T-helper 17 cell (primary cell): ENCODE results near the gene ACP7. TPM values are rescaled to one million over a fixed set of nuclear protein-coding genes. Genes with fewer than 3 reads are reported as not detected.

ENCODE experiments used
- ATAC-seq: fragments of 150-1000 bp; cut with Tn5 transposase; 2 replicates; pipeline ENCODE4 v1.10.0; 2021; ENCODE audit warnings: mild to moderate bottlenecking, moderate library complexity
- DNase-seq, 3 donors: peaks; one replicate each; pipeline versions ENCODE4 v3.0.0 to v3.0.0-alpha.2; 2020 to 2021
- H3K9me3 ChIP-seq: one replicate; pipeline ENCODE4 v1.7.0; 2013; ENCODE audit warnings: low read length, mild to moderate bottlenecking; ENCODE audit not compliant: control insufficient read depth, poor library complexity, severe bottlenecking
- H3K27ac Mint-ChIP-seq: one replicate; pipeline ENCODE4 v1.8.0; 2022; ENCODE audit warnings: mild to moderate bottlenecking, moderate library complexity, mixed read lengths
- H3K27me3 Mint-ChIP-seq: one replicate; pipeline ENCODE4 v1.8.0; 2022; ENCODE audit warnings: mixed read lengths
- H3K36me3 Mint-ChIP-seq: one replicate; pipeline ENCODE4 v1.8.0; 2022; ENCODE audit warnings: low read depth, mixed read lengths
- H3K4me1 Mint-ChIP-seq: one replicate; pipeline ENCODE4 v1.8.0; 2022; ENCODE audit warnings: mild to moderate bottlenecking, mixed read lengths
- H3K4me3 Mint-ChIP-seq: one replicate; pipeline ENCODE4 v1.8.0; 2022; ENCODE audit warnings: mild to moderate bottlenecking, moderate library complexity, mixed read lengths
- total RNA-seq, 4 donors: library from RNA in 2 of 4; stranded (reverse) in 2 of 4; gene quantifications; one replicate each; pipeline ENCODE4 v1.2.3 and lab custom pipeline; 2022 to 2026

ACP7 gene, protein sequence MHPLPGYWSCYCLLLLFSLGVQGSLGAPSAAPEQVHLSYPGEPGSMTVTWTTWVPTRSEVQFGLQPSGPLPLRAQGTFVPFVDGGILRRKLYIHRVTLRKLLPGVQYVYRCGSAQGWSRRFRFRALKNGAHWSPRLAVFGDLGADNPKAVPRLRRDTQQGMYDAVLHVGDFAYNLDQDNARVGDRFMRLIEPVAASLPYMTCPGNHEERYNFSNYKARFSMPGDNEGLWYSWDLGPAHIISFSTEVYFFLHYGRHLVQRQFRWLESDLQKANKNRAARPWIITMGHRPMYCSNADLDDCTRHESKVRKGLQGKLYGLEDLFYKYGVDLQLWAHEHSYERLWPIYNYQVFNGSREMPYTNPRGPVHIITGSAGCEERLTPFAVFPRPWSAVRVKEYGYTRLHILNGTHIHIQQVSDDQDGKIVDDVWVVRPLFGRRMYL
- not detected for total RNA-seq
- 0 to 0.38 reads per million in 2 donors for total RNA-seq (lab: John Stamatoyannopoulos, UW)

DNA sequence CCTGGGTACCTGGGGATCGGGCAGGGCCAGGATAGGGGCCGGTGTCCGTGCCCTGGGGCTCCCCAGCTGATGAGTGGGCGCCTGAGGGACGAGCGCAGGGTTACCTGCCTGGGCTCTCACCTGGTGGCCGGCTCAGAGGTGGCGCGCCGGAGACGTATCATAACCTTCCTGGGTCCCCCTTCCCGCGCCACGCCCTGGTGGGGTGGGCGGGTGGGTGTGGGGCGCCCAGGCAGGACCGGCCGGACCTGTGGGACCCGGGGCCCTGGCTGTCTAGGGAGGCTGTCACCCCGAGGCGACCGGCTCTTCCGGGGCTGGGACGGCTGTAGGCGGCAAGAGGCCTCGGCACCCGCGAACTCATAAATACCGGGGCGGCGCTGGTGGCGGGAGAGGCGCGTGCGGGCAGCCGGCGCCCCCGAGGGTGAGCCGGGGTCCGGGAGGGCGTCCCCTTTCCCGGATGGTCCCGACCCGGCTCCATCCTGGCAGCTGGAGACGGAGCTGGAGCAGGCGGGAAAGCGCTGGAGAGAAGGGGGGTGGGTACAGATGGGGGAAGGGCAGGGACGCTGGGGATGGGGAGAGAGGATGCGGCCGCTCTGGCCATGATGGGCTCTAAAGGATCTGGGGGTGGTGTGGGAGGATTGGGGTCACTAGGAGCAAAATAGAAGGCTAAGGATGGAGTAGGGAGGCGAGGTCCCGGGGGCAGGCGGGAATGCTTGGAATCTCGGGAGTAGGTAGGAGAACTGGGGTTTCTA is at the start of gene ACP7:
Gene ACP7 (plus strand): TSS at position 386 of the 749 bp plus-strand sequence. CDS start 902 bp downstream, outside the sequence.
- Mint-ChIP-seq H3K27me3 (peaks cover 44% of the 10 kb centered on the region), H3K4me1 (peaks cover 17% of the 10 kb centered on the region), H3K4me3 (peak within 1 kb of the TSS; percentile 89), H3K36me3 (no peaks in the 10 kb centered on the region), H3K27ac (peak within 1 kb of the TSS; percentile 59)
- peak in 2 of 3 donors; percentile 11 to 15 for DNase-seq
- ATAC-seq: peak; percentile 64
- no peaks in the 10 kb centered on the region for H3K9me3 ChIP-seq

DNA sequence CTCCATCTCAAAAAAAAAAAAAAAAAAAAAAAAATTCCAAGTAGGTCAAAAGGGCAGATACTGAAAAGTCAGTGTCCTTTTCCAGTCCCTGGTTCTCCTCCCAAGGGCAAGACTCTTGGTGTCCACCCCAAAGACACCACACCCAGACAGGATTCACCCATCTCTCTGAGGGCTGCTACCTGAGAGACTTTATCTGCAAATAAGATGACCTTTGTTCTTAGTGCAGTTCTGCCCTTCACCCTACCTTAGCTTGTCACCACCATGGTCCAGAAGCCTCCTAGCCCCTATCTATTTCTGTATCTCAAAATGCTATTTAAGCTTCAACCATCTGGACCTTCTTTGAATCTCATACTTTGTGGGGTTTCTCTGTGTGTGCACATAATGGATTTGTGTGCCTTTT is 47.6 kb upstream of the ACP7 start:
- Mint-ChIP-seq H3K36me3 (no peaks in the 10 kb centered on the region), H3K4me1 (peaks cover 3% of the 10 kb centered on the region), H3K4me3 (no peak overlapping the region), H3K27ac (no peak overlapping the region), H3K27me3 (peaks cover 15% of the 10 kb centered on the region)
- no peak for DNase-seq
- ATAC-seq: no peak
- no peaks in the 10 kb centered on the region for H3K9me3 ChIP-seq

DNA sequence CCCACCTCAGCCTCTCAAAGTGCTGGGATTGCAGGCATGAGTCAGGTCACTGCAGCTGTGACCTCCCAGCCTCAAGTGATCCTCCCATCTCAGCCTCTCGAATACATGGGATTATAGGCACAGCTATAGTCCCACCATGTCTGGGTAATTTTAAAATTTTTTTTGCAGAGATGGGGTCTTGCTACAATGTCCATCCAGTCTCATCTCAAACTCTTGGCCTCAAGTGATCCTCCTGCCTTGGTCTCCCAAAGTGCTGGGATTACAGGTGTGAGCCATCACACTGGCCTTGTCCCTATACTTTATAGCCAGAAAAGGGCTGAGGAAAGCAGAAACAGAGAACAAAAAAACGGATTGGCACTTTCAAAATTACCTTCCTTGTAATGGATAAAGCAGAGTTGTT is 47.0 kb upstream of the ACP7 start:
- no peaks in the 10 kb centered on the region for H3K9me3 ChIP-seq
- peaks cover 3% of the 10 kb centered on the region for H3K4me1 Mint-ChIP-seq
- H3K4me3 Mint-ChIP-seq: no peak overlapping the region
- ATAC-seq (no peak), DNase-seq (no peak)
- H3K36me3 Mint-ChIP-seq: no peaks in the 10 kb centered on the region
- H3K27me3 Mint-ChIP-seq: peaks cover 15% of the 10 kb centered on the region
- H3K27ac Mint-ChIP-seq: no peak overlapping the region

DNA sequence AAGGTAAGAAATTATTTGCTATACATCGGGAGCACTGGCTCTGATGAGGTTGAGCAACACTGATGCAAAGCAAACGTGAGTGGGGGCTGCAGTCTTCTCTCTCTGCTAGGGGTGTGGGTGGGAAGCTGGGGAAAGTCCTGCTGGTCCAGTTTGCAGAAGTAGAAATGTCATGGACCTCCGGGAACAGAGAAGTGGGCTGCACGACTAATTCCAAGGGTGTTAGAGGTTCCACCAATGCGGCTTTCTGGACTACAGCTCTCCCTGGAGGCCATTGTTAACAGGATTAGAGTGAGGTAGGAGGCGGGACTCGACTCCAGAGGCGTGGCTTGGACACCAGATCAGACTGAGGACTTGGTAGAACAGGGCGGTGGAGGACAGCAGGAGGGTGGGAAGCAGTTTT is 46.1 kb upstream of the ACP7 start:
- ATAC-seq (no peak), DNase-seq (no peak)
- Mint-ChIP-seq H3K4me1 (peaks cover 3% of the 10 kb centered on the region), H3K27ac (no peak overlapping the region), H3K4me3 (no peak overlapping the region), H3K27me3 (peaks cover 15% of the 10 kb centered on the region), H3K36me3 (no peaks in the 10 kb centered on the region)
- H3K9me3 ChIP-seq: no peaks in the 10 kb centered on the region

DNA sequence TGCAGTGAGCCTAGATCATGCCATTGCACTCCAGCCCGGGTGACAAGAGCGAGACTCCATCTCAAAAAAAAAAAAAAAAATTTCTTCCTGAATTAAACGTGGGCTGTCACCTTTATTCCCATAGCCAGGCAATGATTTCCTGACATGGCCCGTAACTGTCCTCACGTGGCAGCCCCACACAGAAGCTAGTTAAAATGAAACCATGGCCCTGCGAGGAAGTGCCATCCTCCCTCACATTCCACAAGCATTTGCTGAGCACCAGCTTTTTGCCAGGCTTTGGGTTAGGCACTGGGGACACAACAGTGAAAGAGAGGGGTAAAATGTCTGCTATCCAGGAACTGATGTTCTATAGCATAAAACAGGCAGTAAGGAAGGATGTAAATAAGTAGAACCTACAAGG is 38.7 kb upstream of the ACP7 start:
- H3K27ac Mint-ChIP-seq: peak overlapping the region; percentile 49
- no peaks in the 10 kb centered on the region for H3K36me3 Mint-ChIP-seq
- H3K9me3 ChIP-seq: no peaks in the 10 kb centered on the region
- no peak overlapping the region for H3K4me3 Mint-ChIP-seq
- DNase-seq (no peak), ATAC-seq (no peak)
- H3K4me1 Mint-ChIP-seq: peaks cover 3% of the 10 kb centered on the region
- no peaks in the 10 kb centered on the region for H3K27me3 Mint-ChIP-seq

DNA sequence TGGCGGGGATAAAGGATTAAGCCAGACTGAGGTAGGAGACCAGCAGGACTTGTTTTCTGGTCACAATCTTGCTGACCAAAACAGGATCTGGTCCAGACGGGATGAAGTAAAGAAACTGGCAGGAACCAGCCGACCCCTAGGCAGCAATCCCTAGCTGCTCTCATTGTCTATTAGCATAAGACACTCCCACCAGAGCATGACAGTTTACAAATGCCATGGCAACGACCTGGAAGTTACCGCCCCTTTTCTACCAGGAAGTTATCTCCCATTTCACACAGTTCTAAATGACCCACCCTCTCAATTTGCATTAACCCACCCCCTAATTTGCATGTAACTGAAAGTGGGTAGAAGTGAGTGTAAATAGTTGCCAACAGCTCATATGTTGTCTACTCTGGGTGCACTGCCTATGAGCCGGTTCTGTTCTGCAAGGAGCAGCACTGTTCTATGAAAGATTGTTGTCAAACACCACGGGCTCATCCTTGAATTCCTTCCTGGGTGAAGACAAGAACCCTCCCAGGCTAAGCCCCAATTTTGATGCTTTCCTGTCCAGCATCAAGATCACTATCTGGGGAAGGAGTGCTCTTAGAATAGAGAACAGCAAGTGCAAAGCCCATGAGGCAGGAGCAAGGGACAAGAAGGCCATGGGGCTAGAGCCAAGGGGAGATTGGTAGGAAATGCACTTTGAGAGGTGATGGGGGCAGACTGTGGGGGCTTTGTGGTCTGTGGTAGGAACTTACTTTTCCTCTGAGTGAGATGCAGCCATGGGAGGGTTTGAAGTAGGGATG is 37.9 kb upstream of the ACP7 start:
- H3K4me3 Mint-ChIP-seq: no peak overlapping the region
- H3K27ac Mint-ChIP-seq: no peak overlapping the region
- H3K36me3 Mint-ChIP-seq: no peaks in the 10 kb centered on the region
- peaks cover 3% of the 10 kb centered on the region for H3K4me1 Mint-ChIP-seq
- ATAC-seq (peak; percentile 32), DNase-seq (no peak)
- no peaks in the 10 kb centered on the region for H3K9me3 ChIP-seq
- no peaks in the 10 kb centered on the region for H3K27me3 Mint-ChIP-seq

DNA sequence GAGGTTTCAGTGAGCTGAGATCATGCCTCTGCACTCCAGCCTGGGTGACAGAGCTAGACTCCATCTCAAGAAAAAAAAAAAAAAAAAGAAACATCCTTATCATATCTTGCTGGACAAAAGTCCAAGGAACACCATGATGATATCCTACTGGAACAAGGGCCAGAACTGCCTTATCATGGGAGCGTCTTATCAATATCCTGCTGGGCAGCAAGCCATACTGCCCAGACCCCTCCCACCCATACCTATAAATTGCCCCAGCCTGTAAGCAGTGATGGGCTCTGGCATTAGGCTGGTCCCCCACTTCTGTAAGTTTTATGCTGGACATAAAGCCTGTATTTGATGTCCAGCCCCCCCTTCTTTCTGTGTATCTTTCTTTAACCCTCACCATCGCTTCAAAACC is 37.1 kb upstream of the ACP7 start:
- H3K4me3 Mint-ChIP-seq: no peak overlapping the region
- no peaks in the 10 kb centered on the region for H3K27me3 Mint-ChIP-seq
- no peak for DNase-seq
- no peaks in the 10 kb centered on the region for H3K9me3 ChIP-seq
- no peaks in the 10 kb centered on the region for H3K36me3 Mint-ChIP-seq
- H3K27ac Mint-ChIP-seq: no peak overlapping the region
- peaks cover 3% of the 10 kb centered on the region for H3K4me1 Mint-ChIP-seq
- no peak for ATAC-seq

DNA sequence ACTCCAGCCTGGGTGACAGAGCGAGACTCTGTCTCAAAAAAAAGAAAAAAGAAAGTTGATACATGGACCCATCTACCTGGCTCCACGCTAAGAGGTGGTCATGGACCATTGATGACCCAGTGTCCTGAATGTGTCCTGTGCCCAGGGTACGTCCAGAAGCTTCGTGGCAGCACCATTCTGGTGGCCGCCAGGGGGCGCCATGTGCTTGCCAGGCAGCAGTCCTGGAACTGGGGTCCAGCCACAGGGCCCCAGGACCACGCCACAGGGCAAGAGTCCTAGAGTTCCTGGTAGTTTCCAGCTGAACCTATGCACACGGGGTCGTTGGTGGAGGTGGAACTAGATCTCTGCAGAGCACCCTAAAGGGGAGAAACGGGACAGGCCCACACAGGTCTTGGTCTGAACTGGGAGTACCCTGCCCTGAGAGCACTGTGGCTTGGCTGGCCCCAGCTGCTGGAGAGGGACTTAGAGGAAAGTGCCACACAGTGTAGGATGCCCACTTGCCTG is 31.9 kb upstream of the ACP7 start:
- peak overlapping the region; percentile 11 for H3K27ac Mint-ChIP-seq
- no peaks in the 10 kb centered on the region for H3K27me3 Mint-ChIP-seq
- DNase-seq (peak; percentile 56 to 71 (median 63)), ATAC-seq (peak; percentile 68)
- H3K36me3 Mint-ChIP-seq: no peaks in the 10 kb centered on the region
- H3K4me3 Mint-ChIP-seq: no peak overlapping the region
- H3K9me3 ChIP-seq: no peaks in the 10 kb centered on the region
- no peaks in the 10 kb centered on the region for H3K4me1 Mint-ChIP-seq

DNA sequence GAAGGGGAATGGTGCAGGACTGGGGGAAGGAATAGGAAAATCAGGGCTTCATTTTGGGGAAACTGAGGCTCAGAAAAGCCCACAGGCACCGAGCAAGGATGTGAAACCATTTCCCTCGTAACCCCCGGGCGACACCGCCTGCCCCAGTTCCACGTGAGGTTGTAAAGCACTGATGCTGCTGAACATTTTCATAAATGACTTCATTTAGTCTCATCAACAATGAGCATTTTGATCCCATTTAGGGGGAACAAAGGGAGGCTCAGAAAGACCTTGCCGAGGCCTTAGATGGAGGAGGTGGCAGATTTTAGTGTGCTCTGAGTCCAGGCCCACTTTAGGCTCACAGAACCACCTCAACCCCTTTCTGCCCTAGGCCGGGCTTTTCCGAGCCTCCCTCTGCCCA is 31.3 kb upstream of the ACP7 start:
- Mint-ChIP-seq H3K27me3 (no peaks in the 10 kb centered on the region), H3K36me3 (no peaks in the 10 kb centered on the region), H3K4me1 (no peaks in the 10 kb centered on the region), H3K4me3 (no peak overlapping the region), H3K27ac (no peak overlapping the region)
- DNase-seq (no peak), ATAC-seq (no peak)
- H3K9me3 ChIP-seq: no peaks in the 10 kb centered on the region

DNA sequence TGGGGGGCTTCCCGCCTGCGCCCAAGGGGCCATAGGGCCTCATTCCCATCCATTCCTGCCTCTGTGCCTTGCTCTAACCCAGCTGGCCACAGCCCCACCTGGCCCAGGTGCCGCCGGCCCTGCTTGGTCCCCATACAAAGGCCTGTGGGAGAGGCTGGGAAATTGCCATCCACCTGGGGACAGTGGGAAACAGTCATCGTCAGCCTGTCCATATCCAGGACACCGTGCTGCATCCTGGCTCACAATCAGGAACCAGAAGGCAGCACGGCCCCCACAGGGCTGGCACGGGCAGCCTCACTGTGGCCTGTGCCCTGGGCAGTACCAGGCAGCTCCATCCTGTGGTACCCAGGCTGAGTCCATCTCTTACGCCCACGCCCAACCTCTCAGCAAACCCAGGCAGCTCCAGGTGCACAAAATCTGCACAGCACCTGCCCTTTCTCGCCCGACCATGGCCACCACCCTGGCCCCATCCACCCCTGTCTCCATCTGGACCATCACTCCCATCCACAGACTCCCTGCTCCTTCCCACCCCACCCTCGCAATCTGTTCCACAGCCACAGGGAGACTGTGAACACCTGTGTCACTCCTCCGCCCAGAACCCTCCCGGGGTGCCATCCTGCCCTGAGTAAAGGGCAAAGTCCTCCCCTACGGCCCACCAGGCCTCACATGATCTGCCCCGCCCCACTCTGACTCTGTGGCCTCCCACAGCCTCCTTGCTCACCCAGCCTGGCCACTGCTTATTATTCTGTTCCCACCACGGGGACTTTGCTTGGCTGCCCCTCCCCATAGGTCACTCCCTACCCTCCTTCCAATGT is 30.7 kb upstream of the ACP7 start:
- no peaks in the 10 kb centered on the region for H3K9me3 ChIP-seq
- Mint-ChIP-seq H3K4me1 (no peaks in the 10 kb centered on the region), H3K36me3 (no peaks in the 10 kb centered on the region), H3K27ac (no peak overlapping the region), H3K4me3 (no peak overlapping the region), H3K27me3 (no peaks in the 10 kb centered on the region)
- no peak for ATAC-seq
- DNase-seq: no peak

DNA sequence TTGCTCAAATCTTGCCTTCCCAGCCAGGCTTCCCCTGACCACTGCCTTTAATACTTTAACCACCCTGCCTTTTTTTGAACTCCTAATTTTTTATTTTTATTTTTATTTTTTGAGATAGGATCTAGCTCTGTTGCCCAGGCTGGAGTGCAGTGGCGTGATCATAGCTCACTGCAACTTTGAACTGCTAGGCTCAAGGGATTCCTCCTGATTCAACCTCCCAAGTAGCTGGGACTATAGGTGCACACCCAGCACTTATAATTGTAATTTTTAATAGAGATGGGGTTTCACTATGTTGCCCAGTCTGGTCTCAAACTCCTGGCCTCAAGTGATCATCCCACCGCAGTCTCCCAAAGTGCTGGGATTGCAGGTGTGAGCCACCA is 30.1 kb upstream of the ACP7 start:
- Mint-ChIP-seq H3K4me1 (no peaks in the 10 kb centered on the region), H3K27ac (no peak overlapping the region), H3K36me3 (no peaks in the 10 kb centered on the region), H3K4me3 (no peak overlapping the region), H3K27me3 (no peaks in the 10 kb centered on the region)
- ATAC-seq (no peak), DNase-seq (no peak)
- no peaks in the 10 kb centered on the region for H3K9me3 ChIP-seq

DNA sequence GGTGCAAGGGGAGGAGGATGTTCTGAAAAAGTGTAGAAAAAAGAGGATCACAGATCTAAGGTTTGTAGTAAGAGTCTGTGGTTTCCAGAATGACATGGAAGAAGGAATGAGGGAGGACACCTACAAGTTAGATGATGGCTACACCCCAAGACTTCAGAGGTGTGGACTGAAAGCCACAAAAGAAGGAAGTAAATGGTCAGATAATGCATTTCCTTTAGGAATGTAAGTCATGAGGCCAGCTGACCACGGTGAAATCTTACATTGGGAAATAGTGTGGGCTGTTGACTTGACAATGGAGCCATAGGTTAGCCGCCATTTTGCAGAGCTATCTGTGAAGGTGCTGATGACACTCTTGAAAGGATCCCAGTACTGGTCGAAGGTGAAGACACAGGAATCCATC is 26.6 kb upstream of the ACP7 start:
- ATAC-seq (no peak), DNase-seq (no peak)
- H3K9me3 ChIP-seq: no peaks in the 10 kb centered on the region
- H3K27ac Mint-ChIP-seq: no peak overlapping the region
- peaks cover 5% of the 10 kb centered on the region for H3K4me1 Mint-ChIP-seq
- no peaks in the 10 kb centered on the region for H3K36me3 Mint-ChIP-seq
- no peaks in the 10 kb centered on the region for H3K27me3 Mint-ChIP-seq
- H3K4me3 Mint-ChIP-seq: no peak overlapping the region
